ENCODE results near the gene GNPAT. TPM values are rescaled to one million over a fixed set of nuclear protein-coding genes. Genes with fewer than 3 reads are reported as not detected.

Gene GNPAT
- total RNA-seq, 1 experiment from 2014 or later: 73.7 TPM

DNA sequence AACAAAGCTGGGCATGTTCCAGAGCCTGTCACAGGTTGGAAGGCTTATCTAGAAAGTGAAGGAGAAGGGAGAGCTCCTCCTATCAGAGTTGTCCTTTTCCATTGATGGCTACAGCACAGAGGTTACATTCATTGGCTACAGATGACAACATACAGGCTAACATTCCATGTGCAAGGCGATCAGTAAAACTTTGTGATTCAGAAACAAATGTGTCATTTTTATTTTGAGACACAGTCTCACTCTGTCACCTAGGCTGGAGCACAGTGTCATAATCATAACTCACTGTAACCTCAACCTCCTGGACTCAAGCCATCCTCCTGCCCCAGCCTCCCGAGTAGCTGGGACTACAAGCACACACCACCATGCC, 46.6 kb upstream of the GNPAT start:
- no TSS peak for BruUV-seq (replicated peaks)
- no peak for DNase-seq (ENCODE audit: low spot score)
- ChIA-PET POLR2A (ENCODE audit: low non-redundant PET) (no interaction called here), CTCF (no interaction called here)
- TF ChIP-seq, protein P1, sequence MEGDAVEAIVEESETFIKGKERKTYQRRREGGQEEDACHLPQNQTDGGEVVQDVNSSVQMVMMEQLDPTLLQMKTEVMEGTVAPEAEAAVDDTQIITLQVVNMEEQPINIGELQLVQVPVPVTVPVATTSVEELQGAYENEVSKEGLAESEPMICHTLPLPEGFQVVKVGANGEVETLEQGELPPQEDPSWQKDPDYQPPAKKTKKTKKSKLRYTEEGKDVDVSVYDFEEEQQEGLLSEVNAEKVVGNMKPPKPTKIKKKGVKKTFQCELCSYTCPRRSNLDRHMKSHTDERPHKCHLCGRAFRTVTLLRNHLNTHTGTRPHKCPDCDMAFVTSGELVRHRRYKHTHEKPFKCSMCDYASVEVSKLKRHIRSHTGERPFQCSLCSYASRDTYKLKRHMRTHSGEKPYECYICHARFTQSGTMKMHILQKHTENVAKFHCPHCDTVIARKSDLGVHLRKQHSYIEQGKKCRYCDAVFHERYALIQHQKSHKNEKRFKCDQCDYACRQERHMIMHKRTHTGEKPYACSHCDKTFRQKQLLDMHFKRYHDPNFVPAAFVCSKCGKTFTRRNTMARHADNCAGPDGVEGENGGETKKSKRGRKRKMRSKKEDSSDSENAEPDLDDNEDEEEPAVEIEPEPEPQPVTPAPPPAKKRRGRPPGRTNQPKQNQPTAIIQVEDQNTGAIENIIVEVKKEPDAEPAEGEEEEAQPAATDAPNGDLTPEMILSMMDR (conservative IDR thresholded peaks at IDR 0.05; ENCODE audit: low read depth, low read length): no peak
- TF ChIP-seq EZH2 (IDR thresholded peaks at IDR 0.05; ENCODE audit: borderline replicate concordance, low read depth, low read length, poor library complexity, severe bottlenecking): no peak
- Histone ChIP-seq H3K4me1 (ENCODE audit: insufficient read depth, low read length, poor library complexity, severe bottlenecking) (no peaks in the 10 kb centered on the region), H3K36me3 (ENCODE audit: insufficient read depth, low read length, poor library complexity, severe bottlenecking) (no peaks in the 10 kb centered on the region), H3K9me3 (ENCODE audit: low read depth, low read length, poor library complexity, severe bottlenecking) (no peaks in the 10 kb centered on the region), H3K4me3 (ENCODE audit: low read depth, low read length, poor library complexity, severe bottlenecking) (no peak overlapping the region), H3K27ac (ENCODE audit: low read depth, low read length, poor library complexity, severe bottlenecking) (no peak overlapping the region), H3K27me3 (replicated peaks; ENCODE audit: insufficient read depth, low read depth, low read length, poor library complexity) (no peaks in the 10 kb centered on the region)
- intact Hi-C loops (cut with micrococcal nuclease; ENCODE audit: unreplicated experiment): no loop called here

DNA sequence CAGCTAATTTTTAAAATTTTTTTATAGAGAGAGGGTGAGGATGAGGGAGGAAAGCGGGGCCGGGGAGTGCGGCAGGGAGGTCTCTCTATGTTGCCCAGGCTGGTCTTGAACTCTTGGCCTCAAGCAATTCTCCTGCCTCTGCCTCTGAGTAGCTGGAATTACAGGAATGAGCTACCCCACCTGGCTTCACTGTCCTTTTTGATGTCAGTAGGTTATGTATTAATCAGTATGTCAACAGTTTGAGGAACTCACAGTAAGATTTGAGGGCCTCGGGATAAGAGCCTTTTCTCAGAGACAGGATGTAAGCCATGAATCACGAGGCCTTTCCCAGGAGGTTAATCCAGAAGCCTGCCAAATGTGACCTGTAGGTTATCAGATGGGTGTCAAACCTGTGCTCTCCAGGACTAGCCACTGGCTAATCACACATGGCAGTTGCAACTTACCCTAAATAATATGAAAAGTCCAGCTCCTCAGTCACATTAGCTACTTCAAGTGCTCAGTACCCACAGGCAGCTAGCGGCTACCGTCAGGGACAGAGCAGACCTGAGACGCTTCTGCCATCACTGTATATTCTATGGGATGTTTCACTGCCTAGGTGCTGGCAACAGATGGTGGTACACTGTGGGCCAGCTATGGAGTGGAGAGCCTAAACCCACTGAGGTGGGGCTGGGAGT, 46.0 kb upstream of the GNPAT start:
- Histone ChIP-seq H3K4me1 (ENCODE audit: insufficient read depth, low read length, poor library complexity, severe bottlenecking) (no peaks in the 10 kb centered on the region), H3K27me3 (replicated peaks; ENCODE audit: insufficient read depth, low read depth, low read length, poor library complexity) (no peaks in the 10 kb centered on the region), H3K36me3 (ENCODE audit: insufficient read depth, low read length, poor library complexity, severe bottlenecking) (no peaks in the 10 kb centered on the region), H3K27ac (ENCODE audit: low read depth, low read length, poor library complexity, severe bottlenecking) (no peak overlapping the region), H3K9me3 (ENCODE audit: low read depth, low read length, poor library complexity, severe bottlenecking) (no peaks in the 10 kb centered on the region), H3K4me3 (ENCODE audit: low read depth, low read length, poor library complexity, severe bottlenecking) (no peak overlapping the region)
- ChIA-PET POLR2A (ENCODE audit: low non-redundant PET) (no interaction called here), CTCF (no interaction called here)
- DNase-seq (ENCODE audit: low spot score): no peak
- TF ChIP-seq, protein P1 (conservative IDR thresholded peaks at IDR 0.05; ENCODE audit: low read depth, low read length): no peak
- no peak for TF ChIP-seq EZH2 (IDR thresholded peaks at IDR 0.05; ENCODE audit: borderline replicate concordance, low read depth, low read length, poor library complexity, severe bottlenecking)
- intact Hi-C loops (cut with micrococcal nuclease; ENCODE audit: unreplicated experiment): no loop called here
- no TSS peak for BruUV-seq (replicated peaks)

DNA sequence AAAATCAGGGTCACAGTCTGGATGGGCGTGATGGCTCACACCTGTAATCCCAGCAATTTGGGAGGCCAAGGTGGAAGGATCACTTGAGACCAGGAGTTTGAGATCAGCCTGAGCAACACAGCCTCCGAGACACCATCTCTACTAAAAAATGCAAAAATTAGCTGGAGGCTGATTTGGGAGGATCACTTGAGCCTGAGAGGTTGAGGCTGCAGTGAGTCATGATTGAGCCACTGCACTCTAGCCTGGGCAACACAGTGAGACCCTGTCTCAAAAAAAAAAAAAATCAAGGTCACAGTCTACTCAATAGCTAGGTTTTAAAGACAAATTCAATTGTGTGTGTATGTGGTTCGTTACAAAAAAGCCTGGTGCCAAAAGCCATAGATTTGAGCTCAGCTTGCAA, 44.7 kb upstream of the GNPAT start:
- no peak for DNase-seq (ENCODE audit: low spot score)
- no peaks in the 10 kb centered on the region for H3K9me3 ChIP-seq (ENCODE audit: low read depth, low read length, poor library complexity, severe bottlenecking)
- CTCF ChIA-PET: interaction anchor here (0.6 kb wide), 1 partner anchor 206 kb away, joined by 4 read pairs; no protein-coding TSS in a partner anchor
- POLR2A ChIA-PET (ENCODE audit: low non-redundant PET): interaction anchor here (0.7 kb wide), 2 partner anchors 44 to 96 kb away, joined by 3 to 5 read pairs; no protein-coding TSS in a partner anchor
- no peak overlapping the region for H3K27ac ChIP-seq (ENCODE audit: low read depth, low read length, poor library complexity, severe bottlenecking)
- no peaks in the 10 kb centered on the region for H3K4me1 ChIP-seq (ENCODE audit: insufficient read depth, low read length, poor library complexity, severe bottlenecking)
- no peaks in the 10 kb centered on the region for H3K36me3 ChIP-seq (ENCODE audit: insufficient read depth, low read length, poor library complexity, severe bottlenecking)
- intact Hi-C loops (cut with micrococcal nuclease; ENCODE audit: unreplicated experiment): no loop called here
- no peak overlapping the region for H3K4me3 ChIP-seq (ENCODE audit: low read depth, low read length, poor library complexity, severe bottlenecking)
- BruUV-seq (replicated peaks): no TSS peak
- TF ChIP-seq, protein P1 (conservative IDR thresholded peaks at IDR 0.05; ENCODE audit: low read depth, low read length): no peak
- TF ChIP-seq EZH2 (IDR thresholded peaks at IDR 0.05; ENCODE audit: borderline replicate concordance, low read depth, low read length, poor library complexity, severe bottlenecking): no peak
- H3K27me3 ChIP-seq (replicated peaks; ENCODE audit: insufficient read depth, low read depth, low read length, poor library complexity): no peaks in the 10 kb centered on the region
